H1 (cell line): ENCODE results near the gene ZNF518B. TPM values are rescaled to one million over a fixed set of nuclear protein-coding genes. Genes with fewer than 3 reads are reported as not detected.

Experiments
- CTCF ChIA-PET: fragments of 300-600 bp; sonication (Branson Sonifier 250); formaldehyde crosslinking; loops from one replicate; lab custom pipeline; 2021; ENCODE audit not compliant: partially characterized antibody; lab: Charles Lee
- POLR2A ChIA-PET: fragments of 300-600 bp; sonication (Branson Sonifier 250); formaldehyde crosslinking; loops from one replicate; lab custom pipeline; 2021; ENCODE audit warnings: inconsistent platforms; ENCODE audit not compliant: partially characterized antibody; lab: Charles Lee
- DNase-seq, 2 experiments: peaks; one replicate each; pipeline versions ENCODE4 v3.0.0 to v3.0.0-alpha.2; 2010 to 2022; ENCODE audit warnings: low spot score in 2 of 2, low read depth in 1 of 2, mixed read lengths in 1 of 2
- FAIRE-seq: peaks from 2 replicates; lab custom pipeline; 2011; peaks lifted over from hg19 to GRCh38; lab: Jason Lieb, UNC
- H2AFZ ChIP-seq: 2 replicates; pipeline ENCODE4 v1.8.1; 2012; ENCODE audit warnings: low read length, inconsistent platforms
- H2AK5ac ChIP-seq: 2 replicates; pipeline ENCODE4 v1.6.1; 2013; ENCODE audit warnings: low read depth, low read length
- H2BK120ac ChIP-seq: replicated peaks from 2 replicates; pipeline ENCODE3; 2013; ENCODE audit warnings: low read depth, low read length, inconsistent platforms
- H2BK12ac ChIP-seq: 2 replicates; pipeline ENCODE4 v1.6.1; 2013; ENCODE audit warnings: low read depth, low read length
- H2BK15ac ChIP-seq: 2 replicates; pipeline ENCODE4 v1.6.1; 2013; ENCODE audit warnings: low read length
- H2BK20ac ChIP-seq: 2 replicates; pipeline ENCODE4 v1.6.1; 2013; ENCODE audit warnings: low read length
- H2BK5ac ChIP-seq: 2 replicates; pipeline ENCODE4 v1.6.1; 2013; ENCODE audit warnings: low read depth, low read length
- H3K14ac ChIP-seq: 2 replicates; pipeline ENCODE4 v1.6.1; 2013; ENCODE audit warnings: inconsistent platforms; ENCODE audit not compliant: insufficient read length
- H3K18ac ChIP-seq: 2 replicates; pipeline ENCODE4 v1.6.1; 2013; ENCODE audit warnings: low read length; ENCODE audit errors: extremely low read depth
- H3K23ac ChIP-seq: 2 replicates; pipeline ENCODE4 v1.6.1; 2013; ENCODE audit warnings: inconsistent platforms; ENCODE audit not compliant: insufficient read length
- H3K23me2 ChIP-seq: 2 replicates; pipeline ENCODE4 v1.6.1; 2013; ENCODE audit warnings: low read depth, low read length
- H3K27ac ChIP-seq: 2 replicates; pipeline ENCODE4 v1.6.1; 2011; ENCODE audit warnings: low read depth, low read length, inconsistent platforms
- H3K27me3 ChIP-seq, 4 experiments: replicated peaks in 1 of 4; 1 replicate in 1 of 4; 2 replicates in 3 of 4; pipeline versions ENCODE4 v1.6.1 to v1.8.1; 2011 to 2013; ENCODE audit warnings: low read length in 3 of 4, mild to moderate bottlenecking in 3 of 4, inconsistent platforms in 2 of 4, mixed read lengths in 2 of 4, moderate library complexity in 1 of 4; ENCODE audit not compliant: control insufficient read depth in 3 of 4, insufficient read depth in 3 of 4; ENCODE audit errors: extremely low read depth in 1 of 4
- H3K36me3 ChIP-seq, 4 experiments: 2 replicates each; pipeline versions ENCODE4 v1.6.1 to v1.8.1; 2011 to 2013; ENCODE audit warnings: mild to moderate bottlenecking in 4 of 4, low read length in 3 of 4, moderate library complexity in 2 of 4, control low read depth in 1 of 4, inconsistent platforms in 1 of 4; ENCODE audit not compliant: insufficient read depth in 4 of 4, control insufficient read depth in 2 of 4
- H3K4ac ChIP-seq: replicated peaks from 2 replicates; pipeline ENCODE3; 2013; ENCODE audit warnings: low read length, low read depth, mixed read lengths, inconsistent platforms; ENCODE audit not compliant: insufficient read length
- H3K4me1 ChIP-seq, 4 experiments: replicated peaks in 1 of 4; 1 replicate in 1 of 4; 2 replicates in 3 of 4; pipeline versions ENCODE4 v1.6.1 to v1.8.1; 2011 to 2013; ENCODE audit warnings: low read length in 3 of 4, inconsistent platforms in 2 of 4, mixed read lengths in 1 of 4; ENCODE audit not compliant: insufficient read depth in 4 of 4, control insufficient read depth in 3 of 4
- H3K4me2 ChIP-seq, 2 experiments: 2 replicates each; pipeline versions ENCODE4 v1.6.1 to v1.8.1; 2011 to 2013; ENCODE audit warnings: low read depth in 2 of 2, low read length in 2 of 2, control low read depth in 1 of 2, inconsistent platforms in 1 of 2, mild to moderate bottlenecking in 1 of 2; ENCODE audit not compliant: insufficient read depth in 1 of 2
- H3K4me3 ChIP-seq, 4 experiments: fragments of 200-600, 300-600 bp in 1 of 4; sonication (generic), shearing (Covaris generic), sonication (Bioruptor Twin) in 1 of 4; 2 replicates each; pipeline versions ENCODE4 v1.5.1 to v1.8.1; 2011 to 2016; ENCODE audit warnings: low read length in 4 of 4, low read depth in 3 of 4, control low read depth in 2 of 4, inconsistent platforms in 2 of 4, mild to moderate bottlenecking in 2 of 4, mixed read lengths in 1 of 4, moderate library complexity in 1 of 4; ENCODE audit not compliant: insufficient read depth in 2 of 4; ENCODE audit errors: extremely low read depth in 1 of 4
- H3K56ac ChIP-seq: replicated peaks from 2 replicates; pipeline ENCODE3; 2013; ENCODE audit warnings: low read depth, mild to moderate bottlenecking, mixed read lengths, low read length, inconsistent platforms; ENCODE audit not compliant: insufficient read length
- H3K79me1 ChIP-seq: 2 replicates; pipeline ENCODE4 v1.6.1; 2013; ENCODE audit warnings: low read depth, low read length, control low read depth
- H3K79me2 ChIP-seq, 2 experiments: 2 replicates each; pipeline versions ENCODE4 v1.6.1 to v1.8.1; 2012 to 2013; ENCODE audit warnings: low read length in 2 of 2, mild to moderate bottlenecking in 2 of 2, inconsistent platforms in 1 of 2; ENCODE audit not compliant: insufficient read depth in 2 of 2, control insufficient read depth in 1 of 2
- H3K9ac ChIP-seq, 4 experiments: replicated peaks in 1 of 4; 1 replicate in 1 of 4; 2 replicates in 3 of 4; pipeline versions ENCODE4 v1.6.1 to v1.8.1; 2011 to 2013; ENCODE audit warnings: low read depth in 3 of 4, low read length in 3 of 4, control low read depth in 2 of 4, mild to moderate bottlenecking in 2 of 4, moderate library complexity in 2 of 4, inconsistent platforms in 1 of 4; ENCODE audit errors: extremely low read depth in 1 of 4
- H3K9me3 ChIP-seq, 2 experiments: 2 replicates each; pipeline versions ENCODE4 v1.6.1 to v1.8.1; 2012 to 2013; ENCODE audit warnings: mild to moderate bottlenecking in 2 of 2, moderate library complexity in 2 of 2, control low read depth in 1 of 2, inconsistent platforms in 1 of 2, low read depth in 1 of 2, low read length in 1 of 2, mixed read lengths in 1 of 2; ENCODE audit not compliant: insufficient read depth in 2 of 2
- H4K20me1 ChIP-seq, 2 experiments: replicated peaks in 1 of 2; 2 replicates each; pipeline versions ENCODE3 to v1.8.1; 2011 to 2013; ENCODE audit warnings: inconsistent platforms in 2 of 2, low read length in 2 of 2, mild to moderate bottlenecking in 1 of 2; ENCODE audit not compliant: insufficient read depth in 2 of 2, control insufficient read depth in 1 of 2
- H4K5ac ChIP-seq: 2 replicates; pipeline ENCODE4 v1.6.1; 2013; ENCODE audit warnings: low read length, low read depth, mixed read lengths, inconsistent platforms; ENCODE audit not compliant: insufficient read length
- H4K8ac ChIP-seq: 2 replicates; pipeline ENCODE4 v1.8.0; 2013; ENCODE audit warnings: mild to moderate bottlenecking, moderate library complexity, low read length, inconsistent platforms; ENCODE audit not compliant: insufficient read depth; ENCODE audit errors: extremely low read depth
- H4K91ac ChIP-seq: replicated peaks from 2 replicates; pipeline ENCODE3; 2013; ENCODE audit warnings: low read length, mixed read lengths, inconsistent platforms; ENCODE audit not compliant: insufficient read length
- TAF1 ChIP-seq: IDR thresholded peaks from 2 replicates; pipeline ENCODE4 v1.6.1; 2011; ENCODE audit warnings: mild to moderate bottlenecking, low read depth, low read length
- WGBS, 2 experiments: shearing (Covaris generic) in 1 of 2; methylation state at CpG; one replicate each; pipeline versions ENCODE4 v1.1.6 to v1.1.7; 2013 to 2015; ENCODE audit warnings: low lambda C conversion rate in 2 of 2, mixed read lengths in 2 of 2, inconsistent platforms in 1 of 2, low coverage in 1 of 2, missing lambda C conversion rate in 1 of 2; ENCODE audit not compliant: insufficient replicate concordance in 2 of 2, insufficient coverage in 1 of 2, insufficient read length in 1 of 2; ENCODE audit errors: extremely low coverage in 1 of 2, missing lambda C conversion rate in 1 of 2; 5-methylcytosine and 5-hydroxymethylcytosine counted together
- polyA plus RNA-seq, 7 experiments: library from polyadenylated mRNA; depleted of rRNA in 3 of 7; stranded (reverse) in 5 of 7; unstranded in 2 of 7; fragments of >200 nt in 5 of 7; fragments of 200-250 nt in 2 of 7; gene quantifications; 1 replicate in 5 of 7; 2 replicates in 1 of 7; 4 replicates in 1 of 7; pipeline versions ENCODE4 v1.2.1 to v1.2.3, GENCODE V29; 2011 to 2013; ENCODE audit warnings: missing spikeins in 2 of 7, mixed read lengths in 2 of 7
- total RNA-seq: library from RNA; stranded (reverse); fragmentation: NEBNext Ultra II Directional; extraction: Animal tissue kit (Norgen Biotek cat#: 25700); gene quantifications from 2 replicates; pipeline ENCODE4 v1.2.1, GENCODE V29; 2021

The ZNF518B gene
- total and polyA plus RNA-seq, 2 of the 8 experiments (the other 6 are each of a cell fraction or from before 2014, with no cell fraction given), result 2.9 to 9.0 TPM

DNA sequence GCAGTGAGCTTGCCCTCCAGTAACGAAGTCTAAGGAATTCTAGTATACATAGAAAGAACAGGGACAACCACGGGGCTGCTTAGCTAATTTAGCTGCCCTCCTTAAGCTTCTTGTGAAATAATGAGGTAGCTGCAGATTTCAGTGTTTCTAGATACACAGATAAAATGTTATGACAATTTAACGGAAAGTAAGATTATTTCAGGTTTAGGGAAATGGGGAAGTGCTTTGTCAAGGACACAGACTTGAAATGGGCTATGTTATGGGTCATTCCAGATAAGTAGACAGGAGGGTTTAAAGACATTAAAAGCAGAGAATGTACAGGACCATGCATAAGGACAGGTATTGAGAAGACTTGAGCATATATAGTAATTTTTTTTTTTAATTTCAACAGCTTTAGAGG, 34.2 kb upstream of the ZNF518B start:
- H3K79me1 ChIP-seq, result no peaks in the 10 kb centered on the region
- WGBS, 2 experiments, result 89% methylated on average over 3 of the region's 3 CpGs; no CpG with 5 or more reads in 1 of the 2 experiments

More for the DNA sequence above, 34.2 kb upstream of the ZNF518B start:
- H2BK15ac ChIP-seq, result no peak overlapping the region
- H3K14ac ChIP-seq, result no peak overlapping the region
- no peaks in the 10 kb centered on the region for H3K36me3 ChIP-seq
- no peak for TF ChIP-seq TAF1
- H3K4me1 ChIP-seq, result peaks cover 0 to 9% (median 5%) of the 10 kb centered on the region in 4 experiments; a peak in 4 of 7 replicates
- H3K9ac ChIP-seq, result no peak overlapping the region
- no peak overlapping the region for H3K4ac ChIP-seq
- H2BK120ac ChIP-seq, result no peak overlapping the region
- no peak overlapping the region for H3K27ac ChIP-seq
- H4K5ac ChIP-seq, result no peak overlapping the region
- ChIA-PET CTCF (interaction anchor here (0.7 to 1.7 kb wide), 6 partner anchors 12 to 348 kb away, joined by 3 to 4 read pairs (median 4); no protein-coding TSS in a partner anchor), POLR2A (no interaction called here)
- DNase-seq, result no peak
- no peak overlapping the region for H2BK5ac ChIP-seq
- peaks cover 3 to 12% (median 7%) of the 10 kb centered on the region in 4 experiments; a peak in 5 of 7 replicates for H3K27me3 ChIP-seq
- H2AFZ ChIP-seq, result no peak overlapping the region
- H2BK20ac ChIP-seq, result no peak overlapping the region
- FAIRE-seq, result no peak
- no peaks in the 10 kb centered on the region for H3K23me2 ChIP-seq
- H3K4me3 ChIP-seq, result no peak overlapping the region
- H4K91ac ChIP-seq, result no peak overlapping the region
- no peak overlapping the region for H3K18ac ChIP-seq
- no peak overlapping the region for H3K4me2 ChIP-seq
- H3K9me3 ChIP-seq, result no peaks in the 10 kb centered on the region
- peaks cover 0 to 2% of the 10 kb centered on the region in 2 experiments for H4K20me1 ChIP-seq
- no peak overlapping the region for H3K56ac ChIP-seq
- no peak overlapping the region for H2AK5ac ChIP-seq
- H2BK12ac ChIP-seq, result no peak overlapping the region
- no peaks in the 10 kb centered on the region for H3K79me2 ChIP-seq
- H3K23ac ChIP-seq, result no peak overlapping the region
- no peak overlapping the region for H4K8ac ChIP-seq
